ENCODE data around the gene CACNB2.
"Not testable (repeated sequence)": the region's sequence is repeated elsewhere in the genome, so short reads cannot be mapped to it uniquely, and the experiment has no call there.

CACNB2 gene

DNA sequence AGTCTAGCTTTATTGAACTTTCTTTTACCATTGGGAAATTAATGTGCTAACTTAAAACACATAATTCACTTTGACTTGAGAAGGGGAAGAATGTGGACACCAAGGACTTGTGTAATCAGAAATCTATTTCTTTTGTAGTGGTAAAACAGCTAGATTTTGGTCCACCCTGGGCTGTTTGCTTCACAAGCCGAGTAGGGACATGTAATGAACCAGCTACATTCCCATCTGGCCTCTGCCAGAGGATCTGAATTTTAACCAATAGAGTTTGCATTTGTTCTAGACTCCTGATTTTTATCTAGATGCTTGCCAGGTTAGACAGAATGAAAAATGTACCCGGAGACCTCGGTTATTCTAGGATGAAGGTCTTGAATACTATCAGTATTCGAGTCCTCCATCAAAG is 1.9 kb downstream of the CACNB2 start:
- no peak overlapping the region for H3K4me3 ChIP-seq (ENCODE audit: low read depth, low read length)

DNA sequence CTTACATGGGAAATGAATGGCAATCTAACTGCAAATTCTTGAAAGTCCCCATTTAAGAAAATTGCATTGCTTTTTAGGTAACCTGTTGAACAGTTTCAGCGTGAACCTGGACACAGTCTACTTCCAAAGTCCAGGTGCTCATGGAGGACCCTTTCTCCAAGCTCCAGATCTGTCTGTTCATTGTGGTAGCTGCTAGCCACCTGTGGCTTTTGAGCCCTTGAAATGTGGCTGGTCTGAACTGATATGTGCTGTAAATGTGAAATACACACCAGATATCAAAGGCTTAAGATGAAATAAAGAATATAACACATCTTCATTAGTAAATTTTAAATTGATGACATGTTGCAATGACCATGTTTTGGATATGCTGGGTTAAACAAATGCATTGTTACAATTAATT is 4.2 kb downstream of the CACNB2 start:
- no peak for DNase-seq (ENCODE audit: low read depth)
- no peak overlapping the region for H3K4me3 ChIP-seq (ENCODE audit: low read depth, low read length)

More for the DNA sequence above, 1.9 kb downstream of the CACNB2 start:
- DNase-seq (ENCODE audit: low read depth), result no peak

DNA sequence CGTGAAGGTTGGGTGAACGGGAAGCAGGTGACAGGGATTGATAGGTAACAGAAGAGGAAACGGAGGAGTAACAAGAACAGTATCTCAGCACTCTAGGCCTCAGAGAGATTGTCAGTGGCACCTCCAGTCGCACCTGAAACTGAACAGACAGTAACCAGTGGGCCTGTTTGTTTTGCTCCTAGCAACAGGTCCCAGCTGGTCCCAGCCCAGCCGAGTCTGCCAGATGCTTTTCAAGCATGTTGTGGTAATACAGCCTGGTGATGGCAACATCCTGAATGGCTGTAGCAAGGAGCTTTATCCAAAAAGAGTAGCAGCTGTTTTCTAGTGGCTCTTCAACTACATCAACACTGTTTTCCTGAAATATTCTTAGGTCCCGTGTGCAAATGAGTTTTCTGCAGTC is 4.7 kb downstream of the CACNB2 start:
- no peak overlapping the region for H3K4me3 ChIP-seq (ENCODE audit: low read depth, low read length)
- no peak for DNase-seq (ENCODE audit: low read depth)

DNA sequence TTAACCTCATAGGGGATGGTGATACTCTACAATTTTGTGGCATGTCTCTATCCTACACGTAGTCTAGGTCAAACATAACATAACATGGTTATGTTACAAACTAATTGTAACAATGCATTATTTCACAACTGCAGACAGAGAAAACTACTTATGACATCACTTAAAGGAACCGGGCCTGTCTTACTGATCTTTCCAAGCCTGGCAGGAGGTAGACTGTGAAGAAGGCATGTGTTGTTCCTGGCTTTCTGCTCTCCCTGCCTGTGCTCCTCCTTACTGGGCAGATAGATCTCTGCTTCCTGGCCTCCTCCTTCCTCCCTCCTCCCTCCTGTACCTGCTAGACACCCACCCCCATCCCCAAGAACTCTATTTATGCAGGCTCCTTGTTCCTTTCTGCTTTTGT is 5.4 kb downstream of the CACNB2 start:
- peak; percentile 39 for DNase-seq (ENCODE audit: low read depth)
- H3K4me3 ChIP-seq (ENCODE audit: low read depth, low read length), result no peak overlapping the region

DNA sequence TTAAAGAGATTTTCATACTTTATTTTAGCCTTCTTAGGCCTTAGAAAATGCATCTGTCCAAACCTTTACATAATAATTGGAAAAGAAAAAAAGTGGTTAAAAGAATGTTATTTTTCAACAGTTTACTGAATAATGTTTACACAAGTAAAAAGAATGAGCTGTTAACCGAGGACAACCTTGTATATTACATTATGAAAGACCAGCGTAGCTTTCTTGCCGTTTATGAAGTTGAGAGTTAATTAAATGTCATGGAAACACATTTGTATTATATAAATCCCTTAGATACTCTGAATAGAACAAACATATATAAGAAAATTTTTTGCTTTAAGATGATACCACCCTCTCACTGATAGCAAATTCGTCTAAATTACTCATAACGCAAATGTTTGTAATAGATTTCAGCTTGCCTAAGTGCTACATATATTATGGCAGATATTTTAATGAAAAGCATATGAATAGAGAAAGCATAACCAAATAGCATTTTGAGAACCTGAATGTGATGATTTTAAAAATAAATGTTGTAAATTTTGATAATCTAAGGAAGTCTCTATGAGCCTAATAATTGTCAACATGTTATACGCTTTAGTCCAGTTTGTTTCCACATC is 9.1 kb downstream of the CACNB2 start:
- DNase-seq (ENCODE audit: low read depth), result no peak
- no peak overlapping the region for H3K4me3 ChIP-seq (ENCODE audit: low read depth, low read length)

DNA sequence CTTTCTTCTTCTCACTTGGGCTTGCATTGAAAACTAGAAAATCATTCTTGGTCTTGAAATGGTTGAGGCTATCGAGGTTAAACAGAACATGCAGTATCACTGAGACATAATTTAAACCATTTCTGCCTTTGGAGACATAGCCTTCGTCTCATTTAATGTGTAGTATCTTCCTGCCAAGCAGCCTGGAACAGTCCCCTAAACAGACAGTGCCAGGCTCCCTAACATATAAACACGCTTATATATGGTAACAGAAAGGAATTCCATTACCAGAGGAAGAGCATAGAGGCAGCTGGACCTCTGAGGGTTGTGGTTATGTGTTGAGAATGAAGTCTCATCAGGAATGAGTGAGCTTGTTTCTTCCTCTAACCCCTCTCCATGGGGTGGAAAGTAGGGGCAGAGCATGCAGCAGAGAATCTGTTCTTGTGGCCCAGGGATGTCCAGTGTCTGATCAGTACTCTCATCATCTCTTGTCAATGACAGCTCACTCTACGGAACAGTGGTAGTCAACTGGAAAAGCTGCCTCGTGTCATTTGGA is 11.2 kb downstream of the CACNB2 start:
- no peak overlapping the region for H3K4me3 ChIP-seq (ENCODE audit: low read depth, low read length)
- no peak for DNase-seq (ENCODE audit: low read depth)

DNA sequence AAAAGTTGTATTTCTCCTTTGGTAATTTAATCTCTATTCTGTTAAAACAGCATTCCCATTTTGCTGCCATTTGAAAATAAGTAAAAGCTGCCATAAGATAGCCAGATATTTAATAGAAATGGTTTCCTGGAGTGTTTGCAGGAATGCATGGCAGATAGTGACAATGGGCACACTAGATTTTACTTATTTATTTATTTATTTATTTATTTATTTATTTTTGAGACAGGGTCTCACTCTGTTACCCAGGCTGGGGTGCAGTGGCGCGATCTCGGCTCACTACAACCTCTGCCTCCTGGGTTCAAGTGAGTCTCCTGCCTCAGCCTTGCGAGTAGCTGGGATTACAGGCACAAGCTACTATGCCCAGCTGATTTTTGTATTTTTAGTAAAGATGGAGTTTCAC is 13.2 kb downstream of the CACNB2 start:
- H3K4me3 ChIP-seq (ENCODE audit: low read depth, low read length); DNase-seq (ENCODE audit: low read depth): not testable (repeated sequence)

DNA sequence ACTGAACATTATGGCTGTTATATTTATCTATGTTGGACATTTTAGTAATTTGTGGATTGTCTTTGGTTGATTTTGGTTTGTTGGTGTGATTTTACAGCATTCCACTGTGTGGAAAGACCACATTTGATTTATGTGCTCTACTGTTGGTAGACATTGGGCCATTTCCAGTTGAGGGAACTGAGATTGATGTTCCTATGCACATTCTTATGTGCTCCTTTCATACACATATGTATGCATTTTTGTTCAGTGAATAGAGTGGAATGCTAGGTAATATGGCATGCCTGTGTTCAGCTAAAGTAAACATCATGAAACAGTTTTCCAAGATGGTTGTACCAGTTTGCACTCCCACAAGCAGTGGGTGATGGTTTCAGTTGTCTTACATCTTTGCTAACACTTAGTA is 15.1 kb downstream of the CACNB2 start:
- no peak for DNase-seq (ENCODE audit: low read depth)
- H3K4me3 ChIP-seq (ENCODE audit: low read depth, low read length), result no peak overlapping the region

DNA sequence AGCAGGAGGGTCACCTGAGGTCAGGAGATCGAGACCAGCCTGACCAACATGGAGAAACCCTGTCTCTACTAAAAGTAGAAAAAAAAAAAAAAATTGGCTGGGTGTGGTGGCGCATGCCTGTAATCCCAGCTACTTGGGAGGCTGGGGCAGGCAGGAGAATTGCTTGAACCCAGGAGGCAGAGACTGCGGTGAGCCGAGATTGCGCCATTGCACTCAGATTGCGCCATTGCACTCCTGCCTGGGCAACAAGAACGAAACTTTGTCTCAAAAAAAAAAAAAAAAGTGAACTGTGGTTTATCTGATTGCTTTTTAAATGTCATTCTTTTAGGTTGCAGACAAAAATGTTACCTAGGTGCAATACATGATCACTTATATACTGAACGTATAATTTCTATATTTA is 16.6 kb downstream of the CACNB2 start:
- not testable (repeated sequence) for H3K4me3 ChIP-seq (ENCODE audit: low read depth, low read length); DNase-seq (ENCODE audit: low read depth)

DNA sequence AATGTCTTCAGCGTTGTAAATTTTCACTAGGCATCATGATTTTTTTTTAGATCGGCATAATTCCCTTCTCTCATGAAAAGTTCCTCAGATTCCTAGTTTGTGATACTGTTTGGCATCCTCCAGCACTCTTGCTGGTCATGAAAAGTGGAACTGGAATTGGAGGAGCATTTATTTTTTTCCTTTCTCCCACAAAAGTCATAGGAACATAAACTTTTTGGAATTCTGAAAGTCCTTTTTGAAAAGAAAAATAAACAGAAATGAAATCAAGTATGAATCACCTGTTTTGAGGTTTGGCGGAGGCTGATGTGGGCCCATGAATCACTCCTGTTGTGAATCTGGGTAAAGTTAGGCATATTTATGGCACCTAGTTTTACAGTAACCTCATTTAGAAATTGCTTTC is 17.7 kb downstream of the CACNB2 start:
- peak; percentile 33 for DNase-seq (ENCODE audit: low read depth)
- no peak overlapping the region for H3K4me3 ChIP-seq (ENCODE audit: low read depth, low read length)

DNA sequence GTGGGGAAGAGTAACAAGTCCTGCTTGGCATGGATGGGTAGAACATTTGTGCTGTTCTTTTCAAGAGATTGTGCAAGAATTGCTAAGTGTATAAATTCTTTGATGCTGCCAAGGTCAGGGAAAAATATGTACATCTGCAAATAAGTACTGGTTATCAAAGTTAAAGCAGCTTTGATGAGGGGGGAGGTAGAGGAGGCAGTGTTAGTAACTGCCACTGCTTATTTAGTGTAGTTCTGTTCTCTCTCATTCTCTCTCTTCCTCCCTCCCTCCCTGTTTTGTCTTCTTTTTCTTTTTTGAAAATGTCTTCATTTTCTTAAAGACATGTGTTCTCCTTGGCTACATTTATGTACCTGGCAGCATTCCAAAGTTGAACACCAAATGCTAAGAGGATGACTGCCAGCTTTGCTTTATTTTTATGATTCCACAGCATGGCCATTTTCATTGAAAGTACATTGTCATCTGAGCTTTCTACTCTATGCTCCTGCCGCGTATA is 18.6 kb downstream of the CACNB2 start:
- peak; percentile 45 for DNase-seq (ENCODE audit: low read depth)
- no peak overlapping the region for H3K4me3 ChIP-seq (ENCODE audit: low read depth, low read length)

DNA sequence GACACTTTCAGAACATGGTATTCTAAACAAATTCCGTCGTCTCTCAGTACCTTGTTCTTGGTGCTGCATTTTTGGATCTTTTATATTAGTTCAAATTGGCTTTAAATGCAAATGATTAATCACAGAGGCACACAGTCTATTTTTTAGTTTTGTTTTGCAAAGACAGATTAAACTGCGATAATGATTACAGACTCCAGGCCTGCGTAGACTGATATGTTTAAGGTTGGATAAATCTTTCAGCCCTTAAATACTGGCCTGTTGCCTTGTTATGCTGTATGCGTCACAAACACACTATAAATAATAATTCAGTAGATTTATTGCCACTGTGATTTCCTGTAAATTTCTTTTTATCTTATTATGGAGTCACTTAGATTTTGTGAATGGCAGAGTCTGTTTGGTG is 19.3 kb downstream of the CACNB2 start:
- H3K4me3 ChIP-seq (ENCODE audit: low read depth, low read length), result no peak overlapping the region
- DNase-seq (ENCODE audit: low read depth), result no peak

DNA sequence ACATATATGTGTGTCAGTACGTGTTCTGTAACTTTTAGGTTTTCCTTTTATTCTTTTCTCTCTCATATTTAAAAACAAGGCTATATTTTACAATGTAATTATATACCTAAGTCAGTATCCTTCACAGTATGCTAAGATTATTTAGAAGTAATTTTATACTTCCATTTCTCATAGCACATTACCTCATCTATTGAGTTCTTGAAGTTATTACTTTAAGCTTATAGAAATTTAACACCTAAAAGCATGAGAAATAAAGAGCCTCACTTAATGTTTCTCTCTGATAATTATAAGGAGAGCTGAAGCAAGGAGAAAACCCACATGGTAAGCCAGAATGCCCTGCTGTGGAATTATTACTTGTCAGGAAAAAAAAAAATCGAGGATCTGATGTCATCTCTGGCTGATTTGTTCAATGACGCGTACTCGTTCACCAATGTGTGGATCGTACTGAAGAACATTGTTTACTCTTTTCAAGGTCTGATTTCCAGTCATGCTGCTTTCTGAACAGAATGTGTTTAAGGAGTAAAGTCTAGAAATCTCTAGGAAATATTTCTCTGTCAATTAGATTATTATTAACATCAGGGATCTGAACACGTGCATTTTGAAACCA is 21.9 kb downstream of the CACNB2 start:
- no peak overlapping the region for H3K4me3 ChIP-seq (ENCODE audit: low read depth, low read length)
- no peak for DNase-seq (ENCODE audit: low read depth)

DNA sequence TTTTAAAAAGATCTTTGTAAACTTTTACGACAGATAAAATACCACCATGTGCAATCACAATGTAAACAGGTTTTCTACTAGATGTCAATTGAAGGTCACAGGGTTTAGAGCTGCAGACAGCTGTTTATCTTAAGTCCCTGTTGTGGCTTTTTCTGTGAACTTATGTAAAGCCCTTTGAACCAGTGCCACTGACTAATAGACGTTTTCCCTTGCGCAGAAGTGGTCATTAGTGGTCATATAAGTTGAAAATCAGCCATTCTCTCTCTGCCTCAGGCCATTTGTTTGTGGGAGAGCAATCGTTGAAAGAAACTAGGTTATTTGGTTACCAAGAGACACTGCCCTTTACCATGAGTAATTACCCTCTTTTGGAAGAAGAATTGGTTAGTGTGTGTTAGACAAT is 23.9 kb downstream of the CACNB2 start:
- DNase-seq (ENCODE audit: low read depth), result peak; percentile 51

DNA sequence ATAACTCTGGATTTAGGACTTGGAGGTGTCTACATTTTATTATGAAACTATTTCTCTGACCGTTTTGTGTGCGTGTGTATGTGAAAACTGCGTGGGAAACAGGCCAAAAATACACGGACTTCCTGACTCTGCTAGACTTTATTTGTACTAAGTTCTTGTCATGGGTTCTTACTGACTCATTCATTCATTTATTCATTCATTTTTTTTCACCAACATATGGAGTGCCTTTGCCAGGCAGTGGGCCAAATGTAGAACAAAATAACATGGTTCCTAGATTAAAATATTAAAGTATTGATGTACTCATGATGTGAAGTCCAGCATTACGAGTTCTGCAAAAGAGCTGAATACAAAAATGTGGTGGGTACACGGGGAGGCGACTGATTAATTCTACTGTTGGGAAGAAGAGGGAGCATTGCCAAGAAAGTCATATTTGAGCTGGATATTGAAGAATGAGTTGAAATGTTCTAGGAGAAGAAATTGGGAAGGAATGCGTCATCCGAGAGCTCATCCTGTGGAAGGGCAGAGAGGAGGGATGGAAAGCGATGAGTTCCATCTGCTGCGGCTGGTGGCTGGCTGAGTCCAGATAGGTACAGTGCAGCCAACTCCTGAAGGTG is 24.6 kb downstream of the CACNB2 start:
- H3K4me3 ChIP-seq (ENCODE audit: low read depth, low read length), result no peak overlapping the region
- peak; percentile 83 for DNase-seq (ENCODE audit: low read depth)

More for the DNA sequence above, 23.9 kb downstream of the CACNB2 start:
- H3K4me3 ChIP-seq (ENCODE audit: low read depth, low read length), result no peak overlapping the region

DNA sequence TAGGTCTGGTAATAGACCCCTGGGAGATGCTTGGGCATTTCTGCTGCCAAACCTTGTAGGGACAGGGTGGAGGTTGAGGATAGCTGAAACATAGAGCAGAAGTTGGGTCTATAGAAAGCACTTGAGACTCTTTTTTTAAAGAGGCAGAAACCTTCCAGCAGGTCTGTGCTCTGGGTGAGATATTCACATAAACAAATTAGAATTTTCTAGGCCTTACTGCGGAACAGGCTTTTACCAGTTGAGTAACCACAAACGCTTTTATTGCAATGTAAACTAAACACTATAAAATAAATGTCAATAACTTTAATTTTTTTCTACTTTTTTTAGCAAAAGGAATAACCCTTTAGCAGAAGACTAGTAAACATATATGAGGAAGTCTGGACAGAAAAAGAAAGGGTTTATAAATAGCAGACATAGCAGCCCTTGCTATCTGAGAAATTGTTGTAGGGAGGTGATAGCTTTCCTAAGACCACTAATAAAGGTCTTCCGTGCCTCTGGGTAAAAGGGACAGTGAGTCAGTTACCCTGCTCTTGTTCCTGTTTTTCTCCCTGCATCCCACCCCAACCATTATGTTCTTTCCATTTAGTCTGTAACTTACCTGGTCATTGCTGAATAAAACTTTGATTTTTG is 38.7 kb downstream of the CACNB2 start:
- H3K4me3 ChIP-seq (ENCODE audit: low read depth, low read length), result no peak overlapping the region
- DNase-seq (ENCODE audit: low read depth), result no peak

DNA sequence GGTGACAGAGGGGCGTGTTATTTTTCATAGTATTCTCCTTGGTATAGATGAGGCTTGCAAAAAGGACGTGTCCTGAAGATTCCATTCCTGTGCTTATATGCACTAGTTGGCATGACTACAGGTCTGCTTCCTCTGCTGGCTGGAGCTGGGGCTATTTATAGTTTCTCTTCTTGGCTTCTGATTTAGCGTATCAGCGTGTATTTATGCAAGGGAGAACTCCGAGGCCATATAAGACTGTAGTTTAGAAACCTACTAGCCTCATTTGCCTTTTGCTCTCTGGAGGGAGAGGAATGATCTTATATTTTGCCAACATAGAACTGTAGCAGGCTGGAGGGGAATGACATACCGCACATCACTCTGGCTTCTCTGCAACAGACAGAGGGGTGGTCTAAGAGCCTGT is 39.7 kb downstream of the CACNB2 start:
- no peak overlapping the region for H3K4me3 ChIP-seq (ENCODE audit: low read depth, low read length)
- DNase-seq (ENCODE audit: low read depth), result peak; percentile 56

DNA sequence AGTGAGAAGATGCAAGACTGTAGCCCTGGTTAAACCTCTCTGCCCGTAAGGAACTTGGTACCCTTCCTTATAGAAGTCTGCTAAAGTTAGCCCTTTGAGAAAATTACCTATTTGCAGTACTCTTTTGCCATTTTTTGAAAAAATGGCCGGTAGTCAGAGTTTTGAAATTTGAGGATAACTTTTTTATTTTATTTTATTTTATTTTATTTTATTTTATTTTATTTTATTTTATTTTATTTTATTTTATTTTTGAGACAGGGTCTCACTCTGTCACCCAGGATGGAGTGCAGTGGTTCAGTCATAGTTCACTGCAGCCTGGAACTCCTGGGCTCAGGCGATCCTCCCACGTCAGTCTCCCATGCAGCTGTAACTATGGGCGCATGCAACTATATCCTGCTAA is 41.2 kb downstream of the CACNB2 start:
- DNase-seq (ENCODE audit: low read depth); H3K4me3 ChIP-seq (ENCODE audit: low read depth, low read length): not testable (repeated sequence)

DNA sequence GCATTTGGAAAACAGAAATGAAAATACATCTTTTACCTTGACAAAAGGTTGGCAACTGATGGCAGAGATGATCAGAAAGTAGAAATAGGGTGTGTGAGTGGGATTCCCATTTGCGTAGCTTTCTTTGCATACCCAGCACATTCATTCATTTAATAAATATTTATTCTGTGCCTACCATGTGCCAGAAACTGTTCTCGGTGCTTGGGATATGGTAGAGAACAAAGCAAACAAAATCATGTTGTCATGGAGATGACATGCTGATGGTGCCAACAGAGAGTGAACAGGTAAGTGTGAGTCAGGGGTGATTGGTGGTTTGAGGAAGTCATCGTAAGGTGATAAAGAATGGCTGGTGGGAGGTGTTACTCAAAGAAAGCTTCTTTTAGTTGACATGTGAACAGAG is 45.4 kb downstream of the CACNB2 start:
- no peak overlapping the region for H3K4me3 ChIP-seq (ENCODE audit: low read depth, low read length)
- DNase-seq (ENCODE audit: low read depth), result no peak

DNA sequence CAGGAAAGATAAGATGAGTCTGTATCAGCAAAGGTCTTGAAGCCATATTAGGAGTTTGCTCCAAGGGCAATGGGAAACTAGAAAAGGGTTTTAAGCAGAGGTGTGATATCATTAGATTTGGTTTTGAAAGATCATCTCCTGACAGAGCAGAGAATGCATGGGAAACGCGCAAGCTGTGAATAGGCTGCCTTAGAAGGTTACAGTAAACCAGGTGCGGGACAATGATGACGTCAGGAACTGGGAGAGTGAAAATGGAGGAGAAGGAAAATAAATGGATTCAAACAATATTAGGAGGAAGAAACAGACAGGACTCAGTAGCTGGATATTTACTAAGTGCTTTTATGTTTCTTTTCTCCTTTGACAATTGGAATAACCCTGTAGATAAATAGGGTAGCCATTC is 50.6 kb downstream of the CACNB2 start:
- DNase-seq (ENCODE audit: low read depth), result no peak
- H3K4me3 ChIP-seq (ENCODE audit: low read depth, low read length), result no peak overlapping the region

Data from skeletal muscle cell (primary cell).